Astrocyte of the spinal cord (primary cell): ENCODE measurements around the gene RPS15.

Experiments used
- DNase-seq: peaks from one replicate; pipeline ENCODE4 v3.0.0; 2011; ENCODE audit warnings: low read depth, low spot score
- H3K4me3 ChIP-seq: 2 replicates; pipeline ENCODE4 v1.5.1; 2011; ENCODE audit warnings: low read depth, mild to moderate bottlenecking, low read length, moderate library complexity
- CTCF ChIP-seq: IDR thresholded peaks from 2 replicates; pipeline ENCODE4 v1.5.1; 2012; ENCODE audit warnings: low read depth, mild to moderate bottlenecking, low read length, inconsistent platforms
- in situ Hi-C: cut with HindIII; loops from 2 replicates; pipeline ENCODE4 v1.10.0; 2017; ENCODE audit warnings: low sequenced_read_pairs

Gene RPS15

GRCh38 chr19:1467215-1467489, 29.0 kb downstream of the RPS15 start:
- no peak for TF ChIP-seq CTCF
- in situ Hi-C loops = no loop called here
- H3K4me3 ChIP-seq = no peak overlapping the region
- no peak for DNase-seq

- H3K4me3 ChIP-seq = no peak overlapping the region
- no peak for TF ChIP-seq CTCF
- in situ Hi-C loops = no loop called here
- no peak for DNase-seq
Measured at GRCh38 chr19:1467490-1468273, 29.5 kb downstream of the RPS15 start.

- no peak for DNase-seq
- no peak for TF ChIP-seq CTCF
- in situ Hi-C loops = no loop called here
- H3K4me3 ChIP-seq = no peak overlapping the region
Measured at GRCh38 chr19:1468274-1468820, 30.2 kb downstream of the RPS15 start.

GRCh38 chr19:1468821-1469254, 30.6 kb downstream of the RPS15 start:
- TF ChIP-seq CTCF = no peak
- in situ Hi-C loops = no loop called here
- no peak overlapping the region for H3K4me3 ChIP-seq
- no peak for DNase-seq

GRCh38 chr19:1469255-1470054, 31.3 kb downstream of the RPS15 start:
- no peak overlapping the region for H3K4me3 ChIP-seq
- DNase-seq = no peak
- in situ Hi-C loops = no loop called here
- no peak for TF ChIP-seq CTCF

- DNase-seq = no peak
- in situ Hi-C loops = no loop called here
- no peak for TF ChIP-seq CTCF
- no peak overlapping the region for H3K4me3 ChIP-seq
Measured at GRCh38 chr19:1470055-1470304, 31.8 kb downstream of the RPS15 start.
